ENCODE measurements around the gene HSD11B1.

HSD11B1 gene

GRCh38 chr1:209736490-209737117, 32.0 kb downstream of the HSD11B1 start:
- no peaks in the 10 kb centered on the region for H3K9me3 ChIP-seq (ENCODE audit: insufficient read depth, low read length)
- no peaks in the 10 kb centered on the region for H3K36me3 ChIP-seq (ENCODE audit: low read length)
- no peaks in the 10 kb centered on the region for H3K27me3 ChIP-seq (ENCODE audit: low read length)
- no peaks in the 10 kb centered on the region for H3K9me2 ChIP-seq (replicated peaks; ENCODE audit: insufficient read depth, low read length)
- no peaks in the 10 kb centered on the region for H4K20me1 ChIP-seq (ENCODE audit: low read depth, low read length)
- no peak overlapping the region for H3K9ac ChIP-seq (ENCODE audit: low read length)
- no peak for TF ChIP-seq EZH2phosphoT487 (conservative IDR thresholded peaks at IDR 0.05; ENCODE audit: low read length)
- no peak for TF ChIP-seq CTCF (IDR thresholded peaks at IDR 0.05; ENCODE audit: insufficient read depth, low read length, poor library complexity, severe bottlenecking)
- H3F3A ChIP-seq (ENCODE audit: insufficient read depth) = no peaks in the 10 kb centered on the region
- no peak overlapping the region for H3K4me2 ChIP-seq (ENCODE audit: low read depth, low read length, poor library complexity, severe bottlenecking)
- no peak overlapping the region for H3K27ac ChIP-seq (ENCODE audit: low read depth, low read length)
- H2AFZ ChIP-seq (ENCODE audit: low read depth, low read length, severe bottlenecking) = no peak overlapping the region
- H3K79me2 ChIP-seq (ENCODE audit: insufficient read depth, low read length) = no peaks in the 10 kb centered on the region
- H3K4me3 ChIP-seq (ENCODE audit: insufficient read depth, low read length, poor library complexity, severe bottlenecking) = no peak overlapping the region

- TF ChIP-seq CTCF (IDR thresholded peaks at IDR 0.05; ENCODE audit: insufficient read depth, low read length, poor library complexity, severe bottlenecking) = no peak
- no peak for TF ChIP-seq EZH2phosphoT487 (conservative IDR thresholded peaks at IDR 0.05; ENCODE audit: low read length)
- no peaks in the 10 kb centered on the region for H3K9me2 ChIP-seq (replicated peaks; ENCODE audit: insufficient read depth, low read length)
- no peaks in the 10 kb centered on the region for H3F3A ChIP-seq (ENCODE audit: insufficient read depth)
- no peaks in the 10 kb centered on the region for H3K9me3 ChIP-seq (ENCODE audit: insufficient read depth, low read length)
- no peak overlapping the region for H2AFZ ChIP-seq (ENCODE audit: low read depth, low read length, severe bottlenecking)
- H3K27me3 ChIP-seq (ENCODE audit: low read length) = no peaks in the 10 kb centered on the region
- no peaks in the 10 kb centered on the region for H3K79me2 ChIP-seq (ENCODE audit: insufficient read depth, low read length)
- H3K4me2 ChIP-seq (ENCODE audit: low read depth, low read length, poor library complexity, severe bottlenecking) = no peak overlapping the region
- H3K4me3 ChIP-seq (ENCODE audit: insufficient read depth, low read length, poor library complexity, severe bottlenecking) = no peak overlapping the region
- H4K20me1 ChIP-seq (ENCODE audit: low read depth, low read length) = no peaks in the 10 kb centered on the region
- H3K27ac ChIP-seq (ENCODE audit: low read depth, low read length) = no peak overlapping the region
- no peak overlapping the region for H3K9ac ChIP-seq (ENCODE audit: low read length)
- no peaks in the 10 kb centered on the region for H3K36me3 ChIP-seq (ENCODE audit: low read length)
These were observed 32.5 kb downstream of the HSD11B1 start for GRCh38 chr1:209737118-209737505.

GRCh38 chr1:209738270-209738669, 33.6 kb downstream of the HSD11B1 start:
- TF ChIP-seq EZH2phosphoT487 (conservative IDR thresholded peaks at IDR 0.05; ENCODE audit: low read length) = no peak
- TF ChIP-seq CTCF (IDR thresholded peaks at IDR 0.05; ENCODE audit: insufficient read depth, low read length, poor library complexity, severe bottlenecking) = no peak
- H3F3A ChIP-seq (ENCODE audit: insufficient read depth) = no peaks in the 10 kb centered on the region

More at GRCh38 chr1:209738270-209738669, 33.6 kb downstream of the HSD11B1 start:
- H3K4me2 ChIP-seq (ENCODE audit: low read depth, low read length, poor library complexity, severe bottlenecking) = no peak overlapping the region
- H3K9me2 ChIP-seq (replicated peaks; ENCODE audit: insufficient read depth, low read length) = no peaks in the 10 kb centered on the region
- H3K9me3 ChIP-seq (ENCODE audit: insufficient read depth, low read length) = no peaks in the 10 kb centered on the region
- no peaks in the 10 kb centered on the region for H3K79me2 ChIP-seq (ENCODE audit: insufficient read depth, low read length)
- no peak overlapping the region for H3K9ac ChIP-seq (ENCODE audit: low read length)
- no peak overlapping the region for H2AFZ ChIP-seq (ENCODE audit: low read depth, low read length, severe bottlenecking)
- H3K27ac ChIP-seq (ENCODE audit: low read depth, low read length) = no peak overlapping the region
- no peaks in the 10 kb centered on the region for H4K20me1 ChIP-seq (ENCODE audit: low read depth, low read length)
- no peaks in the 10 kb centered on the region for H3K27me3 ChIP-seq (ENCODE audit: low read length)
- H3K36me3 ChIP-seq (ENCODE audit: low read length) = no peaks in the 10 kb centered on the region
- H3K4me3 ChIP-seq (ENCODE audit: insufficient read depth, low read length, poor library complexity, severe bottlenecking) = no peak overlapping the region

Data from SU-DHL-6 (cell line).